ENCODE results near the gene RIPOR3.

Gene RIPOR3

GRCh38 chr20:50668798-50669197 lies 22.5 kb downstream of the RIPOR3 start:
- H3K79me2 ChIP-seq (ENCODE audit: insufficient read depth, low read length), result no peaks in the 10 kb centered on the region
- H3K9ac ChIP-seq (ENCODE audit: low read length), result no peak overlapping the region
- no peak for TF ChIP-seq EZH2phosphoT487 (conservative IDR thresholded peaks at IDR 0.05; ENCODE audit: low read length)
- TF ChIP-seq CTCF (IDR thresholded peaks at IDR 0.05; ENCODE audit: insufficient read depth, low read length, poor library complexity, severe bottlenecking), result no peak
- H3K27ac ChIP-seq (ENCODE audit: low read depth, low read length), result no peak overlapping the region
- no peaks in the 10 kb centered on the region for H3K36me3 ChIP-seq (ENCODE audit: low read length)
- no peaks in the 10 kb centered on the region for H3F3A ChIP-seq (ENCODE audit: insufficient read depth)
- H3K4me2 ChIP-seq (ENCODE audit: low read depth, low read length, poor library complexity, severe bottlenecking), result no peak overlapping the region
- no peak overlapping the region for H3K4me3 ChIP-seq (ENCODE audit: insufficient read depth, low read length, poor library complexity, severe bottlenecking)
- H3K9me3 ChIP-seq (ENCODE audit: insufficient read depth, low read length), result no peaks in the 10 kb centered on the region
- H3K9me2 ChIP-seq (replicated peaks; ENCODE audit: insufficient read depth, low read length), result no peaks in the 10 kb centered on the region
- H4K20me1 ChIP-seq (ENCODE audit: low read depth, low read length), result no peaks in the 10 kb centered on the region
- H2AFZ ChIP-seq (ENCODE audit: low read depth, low read length, severe bottlenecking), result no peak overlapping the region
- no peaks in the 10 kb centered on the region for H3K27me3 ChIP-seq (ENCODE audit: low read length)

DNA sequence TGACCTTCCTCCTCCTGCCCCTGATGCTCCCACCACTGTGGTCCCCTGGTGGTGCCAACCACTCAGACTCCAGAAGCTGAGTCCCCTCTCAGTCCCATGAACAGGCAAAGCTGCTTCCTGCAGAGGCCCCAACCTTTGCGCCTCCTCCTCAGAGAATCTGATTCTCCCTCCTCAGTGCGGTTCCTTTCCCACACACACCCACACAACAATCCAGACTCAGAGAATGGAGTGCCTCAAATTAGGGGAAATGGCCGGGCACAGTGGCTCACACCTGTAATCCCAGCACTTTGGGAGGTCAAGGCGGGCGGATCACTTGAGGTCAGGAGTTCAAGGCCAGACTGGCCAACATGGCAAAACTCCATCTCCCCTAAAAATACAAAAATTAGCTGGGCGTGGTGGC lies 23.0 kb downstream of the RIPOR3 start:
- H3K4me3 ChIP-seq (ENCODE audit: insufficient read depth, low read length, poor library complexity, severe bottlenecking), result no peak overlapping the region
- H3F3A ChIP-seq (ENCODE audit: insufficient read depth), result no peaks in the 10 kb centered on the region
- TF ChIP-seq EZH2phosphoT487 (conservative IDR thresholded peaks at IDR 0.05; ENCODE audit: low read length) (no peak), CTCF (IDR thresholded peaks at IDR 0.05; ENCODE audit: insufficient read depth, low read length, poor library complexity, severe bottlenecking) (no peak)
- no peaks in the 10 kb centered on the region for H4K20me1 ChIP-seq (ENCODE audit: low read depth, low read length)
- H2AFZ ChIP-seq (ENCODE audit: low read depth, low read length, severe bottlenecking), result no peak overlapping the region
- no peak overlapping the region for H3K9ac ChIP-seq (ENCODE audit: low read length)
- no peak overlapping the region for H3K4me2 ChIP-seq (ENCODE audit: low read depth, low read length, poor library complexity, severe bottlenecking)
- no peaks in the 10 kb centered on the region for H3K79me2 ChIP-seq (ENCODE audit: insufficient read depth, low read length)
- no peaks in the 10 kb centered on the region for H3K9me3 ChIP-seq (ENCODE audit: insufficient read depth, low read length)
- H3K36me3 ChIP-seq (ENCODE audit: low read length), result no peaks in the 10 kb centered on the region
- H3K27ac ChIP-seq (ENCODE audit: low read depth, low read length), result no peak overlapping the region
- H3K27me3 ChIP-seq (ENCODE audit: low read length), result no peaks in the 10 kb centered on the region
- H3K9me2 ChIP-seq (replicated peaks; ENCODE audit: insufficient read depth, low read length), result no peaks in the 10 kb centered on the region

GRCh38 chr20:50666709-50667298 lies 24.5 kb downstream of the RIPOR3 start:
- no peaks in the 10 kb centered on the region for H4K20me1 ChIP-seq (ENCODE audit: low read depth, low read length)
- no peaks in the 10 kb centered on the region for H3F3A ChIP-seq (ENCODE audit: insufficient read depth)
- no peak overlapping the region for H3K4me3 ChIP-seq (ENCODE audit: insufficient read depth, low read length, poor library complexity, severe bottlenecking)
- no peaks in the 10 kb centered on the region for H3K36me3 ChIP-seq (ENCODE audit: low read length)
- H3K27ac ChIP-seq (ENCODE audit: low read depth, low read length), result no peak overlapping the region
- no peaks in the 10 kb centered on the region for H3K79me2 ChIP-seq (ENCODE audit: insufficient read depth, low read length)
- no peak for TF ChIP-seq CTCF (IDR thresholded peaks at IDR 0.05; ENCODE audit: insufficient read depth, low read length, poor library complexity, severe bottlenecking)
- TF ChIP-seq EZH2phosphoT487 (conservative IDR thresholded peaks at IDR 0.05; ENCODE audit: low read length), result no peak
- H3K9ac ChIP-seq (ENCODE audit: low read length), result no peak overlapping the region
- H2AFZ ChIP-seq (ENCODE audit: low read depth, low read length, severe bottlenecking), result no peak overlapping the region
- H3K9me2 ChIP-seq (replicated peaks; ENCODE audit: insufficient read depth, low read length), result no peaks in the 10 kb centered on the region
- H3K27me3 ChIP-seq (ENCODE audit: low read length), result no peaks in the 10 kb centered on the region
- no peaks in the 10 kb centered on the region for H3K9me3 ChIP-seq (ENCODE audit: insufficient read depth, low read length)
- H3K4me2 ChIP-seq (ENCODE audit: low read depth, low read length, poor library complexity, severe bottlenecking), result no peak overlapping the region
